ENCODE measurements around the gene DRD4. TPM values are rescaled to one million over a fixed set of nuclear protein-coding genes. Genes with fewer than 3 reads are reported as not detected.

The DRD4 gene
- total and polyA plus RNA-seq, 2 experiments from 2014 or later = 1.1 TPM; not detected in 1

GRCh38 chr11:680970-681369 lies 43.9 kb downstream of the DRD4 start:
- no peaks in the 10 kb centered on the region for H3K79me2 ChIP-seq
- no peak for DNase-seq (ENCODE audit: low spot score)
- no peak overlapping the region for H2AFZ ChIP-seq
- H3K36me3 ChIP-seq (replicated peaks; ENCODE audit: insufficient read depth, low read depth) = no peaks in the 10 kb centered on the region
- TF ChIP-seq EZH2phosphoT487 (IDR thresholded peaks at IDR 0.05; ENCODE audit: low read depth, severe bottlenecking, unreplicated experiment) (no peak), EZH2 (IDR thresholded peaks at IDR 0.05; ENCODE audit: borderline replicate concordance) (no peak)
- TF ChIP-seq, protein P1, sequence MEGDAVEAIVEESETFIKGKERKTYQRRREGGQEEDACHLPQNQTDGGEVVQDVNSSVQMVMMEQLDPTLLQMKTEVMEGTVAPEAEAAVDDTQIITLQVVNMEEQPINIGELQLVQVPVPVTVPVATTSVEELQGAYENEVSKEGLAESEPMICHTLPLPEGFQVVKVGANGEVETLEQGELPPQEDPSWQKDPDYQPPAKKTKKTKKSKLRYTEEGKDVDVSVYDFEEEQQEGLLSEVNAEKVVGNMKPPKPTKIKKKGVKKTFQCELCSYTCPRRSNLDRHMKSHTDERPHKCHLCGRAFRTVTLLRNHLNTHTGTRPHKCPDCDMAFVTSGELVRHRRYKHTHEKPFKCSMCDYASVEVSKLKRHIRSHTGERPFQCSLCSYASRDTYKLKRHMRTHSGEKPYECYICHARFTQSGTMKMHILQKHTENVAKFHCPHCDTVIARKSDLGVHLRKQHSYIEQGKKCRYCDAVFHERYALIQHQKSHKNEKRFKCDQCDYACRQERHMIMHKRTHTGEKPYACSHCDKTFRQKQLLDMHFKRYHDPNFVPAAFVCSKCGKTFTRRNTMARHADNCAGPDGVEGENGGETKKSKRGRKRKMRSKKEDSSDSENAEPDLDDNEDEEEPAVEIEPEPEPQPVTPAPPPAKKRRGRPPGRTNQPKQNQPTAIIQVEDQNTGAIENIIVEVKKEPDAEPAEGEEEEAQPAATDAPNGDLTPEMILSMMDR (IDR thresholded peaks at IDR 0.05; ENCODE audit: poor library complexity) = no peak
- H3K4me1 ChIP-seq (ENCODE audit: insufficient read depth) = no peaks in the 10 kb centered on the region
- no peak overlapping the region for H3K4me2 ChIP-seq
- H3K4me3 ChIP-seq = no peak overlapping the region
- no peaks in the 10 kb centered on the region for H3K9me2 ChIP-seq (replicated peaks; ENCODE audit: insufficient read depth)
- H3K27ac ChIP-seq = no peak overlapping the region
- H3K9me3 ChIP-seq (ENCODE audit: low read depth) = no peaks in the 10 kb centered on the region
- H4K20me1 ChIP-seq (ENCODE audit: insufficient read depth, poor library complexity, severe bottlenecking) = no peaks in the 10 kb centered on the region
- WGBS (ENCODE audit: low lambda C conversion rate, missing lambda C conversion rate) = 94% methylated on average over 13 of the region's 13 CpGs
- no peaks in the 10 kb centered on the region for H3K27me3 ChIP-seq

- Histone ChIP-seq H2AFZ (no peak overlapping the region), H3K4me1 (ENCODE audit: insufficient read depth) (no peaks in the 10 kb centered on the region), H3K9me3 (ENCODE audit: low read depth) (no peaks in the 10 kb centered on the region), H3K27ac (no peak overlapping the region), H3K9me2 (replicated peaks; ENCODE audit: insufficient read depth) (no peaks in the 10 kb centered on the region), H4K20me1 (ENCODE audit: insufficient read depth, poor library complexity, severe bottlenecking) (peaks cover 5% of the 10 kb centered on the region), H3K4me3 (no peak overlapping the region), H3K4me2 (no peak overlapping the region), H3K36me3 (replicated peaks; ENCODE audit: insufficient read depth, low read depth) (no peaks in the 10 kb centered on the region), H3K79me2 (peaks cover 18% of the 10 kb centered on the region), H3K27me3 (no peaks in the 10 kb centered on the region)
- no peak for DNase-seq (ENCODE audit: low spot score)
- TF ChIP-seq, protein P1 (IDR thresholded peaks at IDR 0.05; ENCODE audit: poor library complexity) = no peak
- no peak for TF ChIP-seq EZH2phosphoT487 (IDR thresholded peaks at IDR 0.05; ENCODE audit: low read depth, severe bottlenecking, unreplicated experiment)
- no peak for TF ChIP-seq EZH2 (IDR thresholded peaks at IDR 0.05; ENCODE audit: borderline replicate concordance)
- WGBS (ENCODE audit: low lambda C conversion rate, missing lambda C conversion rate) = 95% methylated on average over 30 of the region's 30 CpGs
Measured at GRCh38 chr11:686451-687243, 49.6 kb downstream of the DRD4 start.

DNA sequence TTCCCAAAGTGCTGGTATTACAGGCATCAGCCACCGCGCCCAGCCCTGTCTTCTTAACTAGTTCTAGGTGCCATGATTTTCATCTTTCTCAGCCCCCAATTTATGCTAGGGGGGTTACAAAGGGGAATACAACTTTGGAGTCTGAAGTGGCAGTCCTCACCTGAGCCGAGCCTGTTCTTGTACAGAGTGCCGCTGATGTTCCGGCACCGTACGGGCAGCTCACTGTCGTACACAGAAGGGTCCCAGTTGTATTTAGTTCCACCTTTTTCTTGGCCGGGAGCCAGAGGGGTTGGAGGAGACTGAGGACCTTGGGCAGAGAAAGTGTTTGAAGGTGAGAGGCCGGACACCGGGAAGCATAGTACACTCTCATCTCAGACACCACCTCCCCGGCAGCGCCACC lies 50.7 kb downstream of the DRD4 start:
- H3K4me2 ChIP-seq = no peak overlapping the region
- peaks cover under 1% of the 10 kb centered on the region for H3K4me1 ChIP-seq (ENCODE audit: insufficient read depth)
- no peak overlapping the region for H2AFZ ChIP-seq
- peaks cover 29% of the 10 kb centered on the region for H3K79me2 ChIP-seq
- H3K9me3 ChIP-seq (ENCODE audit: low read depth) = no peaks in the 10 kb centered on the region
- no peak overlapping the region for H3K4me3 ChIP-seq
- H3K27ac ChIP-seq = no peak overlapping the region
- no peaks in the 10 kb centered on the region for H3K27me3 ChIP-seq
- 98% methylated on average over 13 of the region's 13 CpGs for WGBS (ENCODE audit: low lambda C conversion rate, missing lambda C conversion rate)
- no peak for TF ChIP-seq EZH2 (IDR thresholded peaks at IDR 0.05; ENCODE audit: borderline replicate concordance)
- no peak for TF ChIP-seq EZH2phosphoT487 (IDR thresholded peaks at IDR 0.05; ENCODE audit: low read depth, severe bottlenecking, unreplicated experiment)
- H3K36me3 ChIP-seq (replicated peaks; ENCODE audit: insufficient read depth, low read depth) = no peaks in the 10 kb centered on the region
- DNase-seq (ENCODE audit: low spot score) = no peak
- H4K20me1 ChIP-seq (ENCODE audit: insufficient read depth, poor library complexity, severe bottlenecking) = peaks cover 5% of the 10 kb centered on the region
- no peaks in the 10 kb centered on the region for H3K9me2 ChIP-seq (replicated peaks; ENCODE audit: insufficient read depth)

GRCh38 chr11:688681-689080 lies 51.6 kb downstream of the DRD4 start:
- DNase-seq (ENCODE audit: low spot score) = no peak
- Histone ChIP-seq H3K9me3 (ENCODE audit: low read depth) (no peaks in the 10 kb centered on the region), H2AFZ (no peak overlapping the region), H3K9me2 (replicated peaks; ENCODE audit: insufficient read depth) (no peaks in the 10 kb centered on the region), H3K4me1 (ENCODE audit: insufficient read depth) (peaks cover 10% of the 10 kb centered on the region), H3K27me3 (no peaks in the 10 kb centered on the region), H3K79me2 (peaks cover 38% of the 10 kb centered on the region), H4K20me1 (ENCODE audit: insufficient read depth, poor library complexity, severe bottlenecking) (peaks cover 14% of the 10 kb centered on the region), H3K36me3 (replicated peaks; ENCODE audit: insufficient read depth, low read depth) (no peaks in the 10 kb centered on the region), H3K4me3 (no peak overlapping the region), H3K4me2 (no peak overlapping the region), H3K27ac (no peak overlapping the region)
- WGBS (ENCODE audit: low lambda C conversion rate, missing lambda C conversion rate) = 88% methylated on average over 9 of the region's 9 CpGs
- TF ChIP-seq, protein P1 (IDR thresholded peaks at IDR 0.05; ENCODE audit: poor library complexity) = no peak
- TF ChIP-seq EZH2 (IDR thresholded peaks at IDR 0.05; ENCODE audit: borderline replicate concordance) = no peak
- no peak for TF ChIP-seq EZH2phosphoT487 (IDR thresholded peaks at IDR 0.05; ENCODE audit: low read depth, severe bottlenecking, unreplicated experiment)
